GM12878 (cell line): Measurements from ENCODE around the gene OR2D3. TPM values are rescaled to one million over a fixed set of nuclear protein-coding genes. Genes with fewer than 3 reads are reported as not detected.
A peak's percentile ranks its signal among the peaks of the same experiment; 100 is the strongest.

Experiments
- ATAC-seq: fragments of 200-7000 bp; cut with Tn5 transposase; 3 replicates; pipeline ENCODE4 v1.9.1; 2020; ENCODE audit warnings: mild to moderate bottlenecking, moderate library complexity
- BruUV-seq: library from RNA; stranded (reverse); fragments of 400-500 nt; replicated peaks from 2 replicates; lab custom pipeline; 2021; lab: Mats Ljungman, UMichigan
- CTCF ChIA-PET: fragments of 300-600 bp; sonication (Branson Sonifier 250); formaldehyde crosslinking; extraction: SDS; loops from one replicate; lab custom pipeline; 2021; ENCODE audit warnings: inconsistent platforms; lab: Yijun Ruan, JAX
- POLR2A ChIA-PET: fragments of 350-600 bp; formaldehyde crosslinking; extraction: SDS; loops from one replicate; lab custom pipeline; 2021; ENCODE audit warnings: inconsistent platforms; lab: Charles Lee
- RAD21 ChIA-PET: fragments of 300-600 bp; sonication (Branson Sonifier 250); formaldehyde crosslinking; loops from one replicate; lab custom pipeline; 2023; ENCODE audit warnings: antibody characterized with exemption; ENCODE audit not compliant: unreplicated experiment; lab: Charles Lee
- SMC1A ChIA-PET: fragments of 300-600 bp; sonication (Branson Sonifier 250); formaldehyde crosslinking; loops from one replicate; lab custom pipeline; 2023; ENCODE audit not compliant: unreplicated experiment, uncharacterized antibody; lab: Charles Lee
- DNase-seq: peaks from one replicate; pipeline ENCODE4 v3.0.0-alpha.2; 2011; ENCODE audit warnings: low read depth, low spot score
- FAIRE-seq: peaks from 3 replicates; lab custom pipeline; 2011; peaks lifted over from hg19 to GRCh38; lab: Jason Lieb, UNC
- H2AFZ ChIP-seq: 2 replicates; pipeline ENCODE4 v1.6.0; 2011; ENCODE audit warnings: low read depth, low read length, control low read depth; ENCODE audit not compliant: control insufficient read depth
- H3K27ac ChIP-seq: 2 replicates; pipeline ENCODE4 v1.5.1; 2011; ENCODE audit warnings: control low read depth; ENCODE audit not compliant: control insufficient read depth, insufficient read depth
- H3K27me3 ChIP-seq, 2 experiments: replicated peaks in 1 of 2; 2 replicates each; pipeline versions ENCODE4 v1.6.0 to v1.6.1; 2011; ENCODE audit warnings: low read length in 1 of 2; ENCODE audit not compliant: control insufficient read depth in 2 of 2, insufficient read depth in 2 of 2
- H3K36me3 ChIP-seq, 2 experiments: 2 replicates each; pipeline ENCODE4 v1.5.1; 2011; ENCODE audit warnings: low read length in 1 of 2; ENCODE audit not compliant: control insufficient read depth in 2 of 2, insufficient read depth in 2 of 2
- H3K4me1 ChIP-seq: 2 replicates; pipeline ENCODE4 v1.6.1; 2011; ENCODE audit warnings: mild to moderate bottlenecking, low read length, moderate library complexity, mixed read lengths; ENCODE audit not compliant: control insufficient read depth, insufficient read depth
- H3K4me2 ChIP-seq: 2 replicates; pipeline ENCODE4 v1.6.0; 2011; ENCODE audit warnings: control low read depth; ENCODE audit not compliant: control insufficient read depth, insufficient read depth
- H3K4me3 ChIP-seq: fragments of 200-600 bp; sonication (generic); 2 replicates; pipeline ENCODE4 v1.5.1; 2016
- H3K79me2 ChIP-seq: 2 replicates; pipeline ENCODE4 v1.6.0; 2011; ENCODE audit warnings: low read length; ENCODE audit not compliant: control insufficient read depth, insufficient read depth
- H3K9ac ChIP-seq: 2 replicates; pipeline ENCODE4 v1.8.0; 2011; ENCODE audit warnings: low read length, control low read depth, mixed read lengths; ENCODE audit not compliant: control insufficient read depth, insufficient read depth
- H3K9me3 ChIP-seq: replicated peaks from 3 replicates; pipeline ENCODE4 v1.5.1; 2011; ENCODE audit warnings: mild to moderate bottlenecking, low read length; ENCODE audit not compliant: control insufficient read depth, insufficient read depth
- H4K20me1 ChIP-seq: 2 replicates; pipeline ENCODE4 v1.6.0; 2011; ENCODE audit not compliant: control insufficient read depth, insufficient read depth
- GATAD2B ChIP-seq: fragments of 450-650 bp; conservative IDR thresholded peaks from 2 replicates; pipeline ENCODE4 v1.6.1; 2017; ENCODE audit warnings: low read depth, mild to moderate bottlenecking, moderate library complexity
- HCFC1 ChIP-seq: fragments of 150-350 bp; IDR thresholded peaks from 2 replicates; pipeline ENCODE4 v1.6.1; 2014; ENCODE audit warnings: low read length
- JUND ChIP-seq: IDR thresholded peaks from 2 replicates; pipeline ENCODE4 v1.6.1; 2012; ENCODE audit warnings: low read depth, mild to moderate bottlenecking, low read length, improper control_type of control experiment, moderate library complexity
- KDM1A ChIP-seq: fragments of 200-600 bp; sonication (generic); IDR thresholded peaks from 2 replicates; pipeline ENCODE4 v1.6.1; 2016; ENCODE audit warnings: borderline replicate concordance
- NBN ChIP-seq: fragments of 450-650 bp; IDR thresholded peaks from 2 replicates; pipeline ENCODE4 v1.6.1; 2016
- PRDM15 ChIP-seq: fragments of 450-650 bp; formaldehyde crosslinking; IDR thresholded peaks from 2 replicates; pipeline ENCODE4 v1.4.0; 2020; ENCODE audit warnings: mild to moderate bottlenecking, moderate library complexity
- SMAD5 ChIP-seq: IDR thresholded peaks from 2 replicates; pipeline ENCODE4 v1.6.1; 2016; ENCODE audit warnings: antibody characterized with exemption, low read depth
- SREBF2 ChIP-seq: IDR thresholded peaks from 2 replicates; pipeline ENCODE4 v1.6.1; 2012; ENCODE audit warnings: mild to moderate bottlenecking, low read length
- STAT3 ChIP-seq: IDR thresholded peaks from 2 replicates; pipeline ENCODE4 v1.6.1; 2011; ENCODE audit warnings: low read depth, low read length, improper control_type of control experiment
- USF1 ChIP-seq: IDR thresholded peaks from 2 replicates; pipeline ENCODE4 v1.6.1; 2011; ENCODE audit warnings: borderline replicate concordance, low read depth, mild to moderate bottlenecking, moderate library complexity, mixed read lengths, low read length; ENCODE audit not compliant: insufficient read depth; ENCODE audit errors: extremely low read length
- WRNIP1 ChIP-seq: IDR thresholded peaks from 2 replicates; pipeline ENCODE4 v1.6.1; 2011; ENCODE audit warnings: low read depth, low read length, improper control_type of control experiment, borderline replicate concordance
- ZBTB11 ChIP-seq: fragments of 450-650 bp; formaldehyde crosslinking; IDR thresholded peaks from 2 replicates; pipeline ENCODE4 v1.5.0; 2022; ENCODE audit warnings: mild to moderate bottlenecking, missing genetic modification characterization
- ZSCAN29 ChIP-seq: fragments of 450-650 bp; IDR thresholded peaks from 2 replicates; pipeline ENCODE4 v1.6.1; 2017; ENCODE audit warnings: mild to moderate bottlenecking, moderate library complexity
- ZZZ3 ChIP-seq: IDR thresholded peaks from 2 replicates; pipeline ENCODE4 v1.6.1; 2011; ENCODE audit warnings: low read depth; ENCODE audit not compliant: control insufficient read depth, insufficient read length
- WGBS: methylation state at CpG from one replicate; pipeline ENCODE4 v1.1.6; 2016; ENCODE audit warnings: low lambda C conversion rate; ENCODE audit not compliant: insufficient replicate concordance, insufficient coverage; ENCODE audit errors: missing lambda C conversion rate; 5-methylcytosine and 5-hydroxymethylcytosine counted together
- in situ Hi-C: fragments of 300-500 bp; cut with MboI; formaldehyde crosslinking; loops from 9 replicates; pipeline ENCODE4 v1.14.3; 2018; ENCODE audit warnings: mixed read lengths
- intact Hi-C: fragments of 100-400 bp; cut with micrococcal nuclease; formaldehyde crosslinking; loops from one replicate; pipeline ENCODE4 v1.14.2; 2022; ENCODE audit not compliant: unreplicated experiment
- polyA plus RNA-seq, 11 experiments: library from polyadenylated mRNA; depleted of rRNA in 4 of 11; unstranded in 6 of 11; stranded (reverse) in 5 of 11; fragments of >200 nt; fragmentation: Nextera tagmentation in 4 of 11; fragmentation: Illumina TruSeq in 1 of 11; extraction: Ambion mirVana in 4 of 11; extraction: Trizol in 1 of 11; gene quantifications; 1 replicate in 1 of 11; 2 replicates in 10 of 11; pipeline versions ENCODE4 v1.2.1 to v1.2.3, GENCODE V29; 2011 to 2016; ENCODE audit warnings: inconsistent platforms in 2 of 11, missing spikeins in 2 of 11, low read depth in 1 of 11
- total RNA-seq, 4 experiments: library from RNA; depleted of rRNA in 3 of 4; stranded (reverse); fragments of >200 nt in 3 of 4; fragmentation: Illumina TruSeq in 1 of 4; extraction: Trizol in 1 of 4; gene quantifications; 2 replicates each; pipeline versions ENCODE4 v1.2.1 to v1.2.3, GENCODE V29; 2013 to 2021

Gene OR2D3
- total and polyA plus RNA-seq, 10 of the 15 experiments (the other 5 are each of a cell fraction or from before 2014, with no cell fraction given): 0.20 TPM; not detected in 9

- no peak for TF ChIP-seq ZBTB11
- no peak for TF ChIP-seq WRNIP1
- no peak for TF ChIP-seq NBN
- TF ChIP-seq KDM1A: no peak
- no peak for TF ChIP-seq HCFC1
These were observed 10.4 kb downstream of the OR2D3 start (continued) for GRCh38 chr11:6931146-6931713.

GRCh38 chr11:6932145-6932544, 11.3 kb downstream of the OR2D3 start:
- H3K4me3 ChIP-seq: no peak overlapping the region
- BruUV-seq: no TSS peak
- POLR2A ChIA-PET: no interaction called here
- H3K27ac ChIP-seq: no peak overlapping the region
- no peak for FAIRE-seq
- no peaks in the 10 kb centered on the region for H4K20me1 ChIP-seq
- H3K4me2 ChIP-seq: no peak overlapping the region
- CTCF ChIA-PET: interaction anchor here (1.4 kb wide), 1 partner anchor 13 kb away, joined by 3 read pairs; no protein-coding TSS in a partner anchor
- H3K4me1 ChIP-seq: 0 out of 2 replicates have a peak, but pooled peaks cover 4% of the 10 kb centered on the region
- no peak for DNase-seq
- intact Hi-C loops: no loop called here
- no peak overlapping the region for H3K9ac ChIP-seq
- no peak overlapping the region; the same call in 1 of the 2 replicates for H2AFZ ChIP-seq
- no peaks in the 10 kb centered on the region for H3K36me3 ChIP-seq
- RAD21 ChIA-PET: no interaction called here
- WGBS: 36% methylated on average over 7 of the region's 7 CpGs
- no peaks in the 10 kb centered on the region for H3K79me2 ChIP-seq
- ATAC-seq: peak; percentile 56
- no peaks in the 10 kb centered on the region for H3K27me3 ChIP-seq
- in situ Hi-C loops: no loop called here
- SMC1A ChIA-PET: no interaction called here
- no peaks in the 10 kb centered on the region for H3K9me3 ChIP-seq
- no peak for TF ChIP-seq SREBF2
- TF ChIP-seq PRDM15: no peak
- no peak for TF ChIP-seq GATAD2B
- no peak for TF ChIP-seq SMAD5
- no peak for TF ChIP-seq JUND
- no peak for TF ChIP-seq ZSCAN29
- no peak for TF ChIP-seq ZZZ3
- no peak for TF ChIP-seq USF1
- TF ChIP-seq STAT3: no peak
